Cardiac muscle cell (in vitro differentiated cells and primary cell): ENCODE results near the gene MAST4. TPM values are rescaled to one million over a fixed set of nuclear protein-coding genes. Genes with fewer than 3 reads are reported as not detected.

Experiments
- DNase-seq, 2 donors: peaks; one replicate each; pipeline versions ENCODE4 v3.0.0 to v3.0.0-alpha.2; 2010 to 2017; ENCODE audit warnings: low read depth in 1 of 2, low spot score in 1 of 2
- H3K27ac ChIP-seq: fragments of 200-600 bp; sonication (generic); 2 replicates; pipeline ENCODE4 v1.5.1; 2016
- H3K27me3 ChIP-seq: fragments of 200-600 bp; sonication (generic); 2 replicates; pipeline ENCODE4 v1.6.0; 2016; ENCODE audit warnings: control low read depth
- H3K36me3 ChIP-seq: fragments of 200-600 bp; sonication (generic); 2 replicates; pipeline ENCODE4 v1.5.1; 2016; ENCODE audit warnings: control low read depth
- H3K4me1 ChIP-seq: fragments of 200-600 bp; sonication (generic); 2 replicates; pipeline ENCODE4 v1.8.1; 2017; ENCODE audit warnings: low read depth, mild to moderate bottlenecking, mixed run types
- H3K4me3 ChIP-seq: fragments of 200-600 bp; sonication (generic); 2 replicates; pipeline ENCODE4 v1.5.1; 2016; ENCODE audit warnings: mild to moderate bottlenecking
- H3K9me3 ChIP-seq: fragments of 200-600 bp; sonication (generic); 2 replicates; pipeline ENCODE4 v1.5.1; 2017; ENCODE audit warnings: low read depth, mild to moderate bottlenecking, control low read depth
- polyA plus RNA-seq: library from polyadenylated mRNA; unstranded; fragments of >200 nt; fragmentation: Nextera tagmentation; extraction: Ambion mirVana; gene quantifications from 2 replicates; pipeline ENCODE4 v1.2.1, GENCODE V29; 2016
- total RNA-seq: library from RNA; depleted of rRNA; stranded (reverse); fragments of >200 nt; gene quantifications from 2 replicates; pipeline ENCODE4 v1.2.3, GENCODE V29; 2016
- TF ChIP-seq, protein P1 (sequence below): IDR thresholded peaks from 2 replicates; pipeline ENCODE4 v1.5.1; 2012; ENCODE audit warnings: low read depth, mild to moderate bottlenecking, low read length

The MAST4 gene
- total and polyA plus RNA-seq, 2 experiments from 2014 or later, result 33.1 to 58.0 TPM

DNA sequence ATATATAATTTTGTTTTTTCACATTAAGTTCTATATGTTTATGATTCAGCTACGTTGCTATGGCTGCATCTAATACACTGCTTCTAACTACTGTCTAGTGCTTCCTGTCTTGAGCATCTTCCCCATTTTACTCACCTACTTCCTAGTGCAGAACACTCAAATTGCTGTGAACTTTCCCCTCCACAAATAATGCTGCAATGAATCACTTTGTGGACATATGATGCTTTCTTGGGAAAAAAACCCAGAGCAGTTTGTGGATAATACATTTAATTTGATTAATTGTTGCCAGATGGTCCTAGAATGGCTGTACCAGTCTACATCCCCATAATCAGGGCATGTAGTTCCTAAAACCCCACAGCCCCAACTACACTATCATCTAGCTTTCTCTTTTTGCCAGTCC, 581.9 kb downstream of the MAST4 start:
- no peaks in the 10 kb centered on the region for H3K9me3 ChIP-seq
- no peak overlapping the region for H3K4me3 ChIP-seq
- DNase-seq, result no peak
- no peak overlapping the region for H3K27ac ChIP-seq
- H3K27me3 ChIP-seq, result no peaks in the 10 kb centered on the region
- TF ChIP-seq, protein P1, sequence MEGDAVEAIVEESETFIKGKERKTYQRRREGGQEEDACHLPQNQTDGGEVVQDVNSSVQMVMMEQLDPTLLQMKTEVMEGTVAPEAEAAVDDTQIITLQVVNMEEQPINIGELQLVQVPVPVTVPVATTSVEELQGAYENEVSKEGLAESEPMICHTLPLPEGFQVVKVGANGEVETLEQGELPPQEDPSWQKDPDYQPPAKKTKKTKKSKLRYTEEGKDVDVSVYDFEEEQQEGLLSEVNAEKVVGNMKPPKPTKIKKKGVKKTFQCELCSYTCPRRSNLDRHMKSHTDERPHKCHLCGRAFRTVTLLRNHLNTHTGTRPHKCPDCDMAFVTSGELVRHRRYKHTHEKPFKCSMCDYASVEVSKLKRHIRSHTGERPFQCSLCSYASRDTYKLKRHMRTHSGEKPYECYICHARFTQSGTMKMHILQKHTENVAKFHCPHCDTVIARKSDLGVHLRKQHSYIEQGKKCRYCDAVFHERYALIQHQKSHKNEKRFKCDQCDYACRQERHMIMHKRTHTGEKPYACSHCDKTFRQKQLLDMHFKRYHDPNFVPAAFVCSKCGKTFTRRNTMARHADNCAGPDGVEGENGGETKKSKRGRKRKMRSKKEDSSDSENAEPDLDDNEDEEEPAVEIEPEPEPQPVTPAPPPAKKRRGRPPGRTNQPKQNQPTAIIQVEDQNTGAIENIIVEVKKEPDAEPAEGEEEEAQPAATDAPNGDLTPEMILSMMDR, result no peak
- peaks cover 7% of the 10 kb centered on the region for H3K4me1 ChIP-seq
- no peaks in the 10 kb centered on the region for H3K36me3 ChIP-seq

- no peak overlapping the region for H3K27ac ChIP-seq
- no peak for DNase-seq
Observed at GRCh38 chr5:67178966-67179365, 582.8 kb downstream of the MAST4 start.

DNA sequence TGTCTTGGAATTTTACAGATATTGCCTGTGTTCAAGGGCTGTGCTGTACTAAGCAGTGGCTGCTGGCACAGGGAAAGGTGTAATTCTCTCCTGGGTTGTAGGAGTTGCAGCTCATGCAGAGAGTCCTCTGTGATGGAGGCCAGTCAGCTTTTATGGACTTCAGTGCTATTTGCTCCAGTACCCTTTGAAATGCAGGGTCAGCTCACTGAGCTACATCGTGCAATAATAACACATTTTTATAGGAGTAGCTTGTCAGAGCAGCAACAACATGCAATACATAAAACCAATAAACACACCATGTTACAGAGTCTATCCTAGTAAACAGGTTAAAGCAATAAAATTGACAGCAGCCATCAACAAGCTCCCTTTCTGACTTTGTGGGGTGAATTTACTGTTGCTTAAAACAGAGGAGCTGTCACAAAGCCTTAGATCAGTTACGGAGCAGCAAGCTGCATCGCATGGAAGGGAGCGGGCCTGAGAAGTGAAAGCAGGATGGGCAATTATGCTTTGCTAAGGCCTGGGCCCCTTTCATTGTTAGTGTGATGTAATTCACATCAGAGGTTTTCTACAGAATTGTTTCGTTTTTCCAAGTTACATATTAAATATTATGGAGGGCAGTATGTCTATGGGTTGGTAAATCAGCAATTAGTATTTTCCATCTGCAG, 583.6 kb downstream of the MAST4 start:
- Histone ChIP-seq H3K36me3 (no peaks in the 10 kb centered on the region), H3K4me3 (no peak overlapping the region), H3K27ac (no peak overlapping the region), H3K27me3 (no peaks in the 10 kb centered on the region), H3K9me3 (no peaks in the 10 kb centered on the region), H3K4me1 (peaks cover 7% of the 10 kb centered on the region)
- TF ChIP-seq, protein P1, result no peak
- DNase-seq, result no peak

More at GRCh38 chr5:67178966-67179365, 582.8 kb downstream of the MAST4 start:
- Histone ChIP-seq H3K4me3 (no peak overlapping the region), H3K9me3 (no peaks in the 10 kb centered on the region), H3K36me3 (no peaks in the 10 kb centered on the region), H3K27me3 (no peaks in the 10 kb centered on the region), H3K4me1 (peaks cover 7% of the 10 kb centered on the region)
- TF ChIP-seq, protein P1, result no peak

- Histone ChIP-seq H3K36me3 (no peaks in the 10 kb centered on the region), H3K4me3 (no peak overlapping the region), H3K4me1 (peaks cover 7% of the 10 kb centered on the region), H3K27ac (peak overlapping the region; percentile 34), H3K27me3 (no peaks in the 10 kb centered on the region), H3K9me3 (no peaks in the 10 kb centered on the region)
- TF ChIP-seq, protein P1, result no peak
- DNase-seq, result no peak
Observed at GRCh38 chr5:67181648-67182221, 585.5 kb downstream of the MAST4 start.

DNA sequence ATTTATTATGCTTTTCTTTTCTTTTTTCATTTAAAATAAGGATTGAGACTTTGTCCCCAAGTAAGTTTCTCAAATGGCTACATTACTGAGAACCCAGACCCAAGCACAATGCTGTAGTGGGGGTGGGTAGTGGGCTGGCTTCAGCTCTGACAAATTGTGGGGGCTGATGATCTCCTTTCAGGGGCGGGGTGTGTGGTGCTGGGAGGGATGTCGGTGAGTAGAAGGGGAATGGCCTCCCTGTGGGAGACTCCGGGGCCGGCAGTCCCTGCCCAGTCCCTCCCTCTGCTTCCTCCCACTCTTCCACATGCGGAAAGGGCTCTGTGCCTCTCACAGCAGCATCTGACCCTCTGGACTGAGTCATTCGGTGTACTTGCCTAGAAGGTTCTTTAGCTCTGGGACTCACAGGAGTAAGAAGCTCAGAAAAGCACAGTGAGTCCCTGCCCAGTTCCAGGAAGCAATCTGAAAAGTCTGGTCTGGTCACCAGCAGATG, 586.2 kb downstream of the MAST4 start:
- Histone ChIP-seq H3K4me1 (peaks cover 7% of the 10 kb centered on the region), H3K4me3 (no peak overlapping the region), H3K27me3 (no peaks in the 10 kb centered on the region), H3K36me3 (no peaks in the 10 kb centered on the region), H3K27ac (no peak overlapping the region), H3K9me3 (no peaks in the 10 kb centered on the region)
- TF ChIP-seq, protein P1, result no peak
- DNase-seq, result peak; percentile 17 to 87
